M059J (cell line): ENCODE data around the gene EFHC2. TPM values are rescaled to one million over a fixed set of nuclear protein-coding genes. Genes with fewer than 3 reads are reported as not detected.

ENCODE experiments used
- DNase-seq: peaks from one replicate; pipeline ENCODE4 v3.0.0-alpha.2; 2012; ENCODE audit warnings: low read depth
- total RNA-seq: library from RNA; depleted of rRNA; stranded (reverse); fragments of >200 nt; shearing (Covaris generic); gene quantifications from 2 replicates; pipeline ENCODE4 v1.2.3, GENCODE V29; 2014; rRNA removed

The EFHC2 gene
- 1.9 and 3.9 TPM in 2 replicates for total RNA-seq

GRCh38 chrX:44343412-44344141 lies at the start of gene EFHC2:
Gene EFHC2 (minus strand): TSS chrX:44343672. CDS start chrX:44343588, 84 bp downstream.
- DNase-seq = peak; percentile 52

- DNase-seq = no peak
Measured at GRCh38 chrX:44392767-44393166, 49.3 kb upstream of the EFHC2 start.

GRCh38 chrX:44384688-44385338 lies 41.3 kb upstream of the EFHC2 start:
- no peak for DNase-seq

- DNase-seq = no peak
Measured at GRCh38 chrX:44382871-44383270, 39.4 kb upstream of the EFHC2 start.

- DNase-seq = no peak
Measured at GRCh38 chrX:44352758-44353157, 9.3 kb upstream of the EFHC2 start.

- no peak for DNase-seq
Measured at GRCh38 chrX:44349561-44349960, 6.1 kb upstream of the EFHC2 start.

GRCh38 chrX:44344687-44345086 lies 1.2 kb upstream of the EFHC2 start:
- DNase-seq = no peak

- no peak for DNase-seq
Measured at GRCh38 chrX:44344194-44344593, 722 bp upstream of the EFHC2 start.

- no peak for DNase-seq
Measured at GRCh38 chrX:44342866-44343265, 606 bp downstream of the EFHC2 start.

- no peak for DNase-seq
Measured at GRCh38 chrX:44338361-44338760, 5.1 kb downstream of the EFHC2 start.

- no peak for DNase-seq
Measured at GRCh38 chrX:44332437-44332836, 11.0 kb downstream of the EFHC2 start.

- DNase-seq = peak; percentile 21
Measured at GRCh38 chrX:44330227-44330626, 13.2 kb downstream of the EFHC2 start.

- DNase-seq = no peak
Measured at GRCh38 chrX:44319550-44319949, 23.9 kb downstream of the EFHC2 start.

- peak; percentile 54 for DNase-seq
Measured at GRCh38 chrX:44317181-44317580, 26.3 kb downstream of the EFHC2 start.

GRCh38 chrX:44314808-44315207 lies 28.7 kb downstream of the EFHC2 start:
- no peak for DNase-seq

GRCh38 chrX:44314259-44314734 lies 29.2 kb downstream of the EFHC2 start:
- peak; percentile 80 for DNase-seq

- DNase-seq = no peak
Measured at GRCh38 chrX:44312421-44312820, 31.1 kb downstream of the EFHC2 start.

GRCh38 chrX:44310227-44310626 lies 33.2 kb downstream of the EFHC2 start:
- DNase-seq = no peak

GRCh38 chrX:44308869-44309268 lies 34.6 kb downstream of the EFHC2 start:
- no peak for DNase-seq

GRCh38 chrX:44306356-44306755 lies 37.1 kb downstream of the EFHC2 start:
- DNase-seq = peak; percentile 47

- DNase-seq = peak; percentile 6
Measured at GRCh38 chrX:44305921-44306320, 37.6 kb downstream of the EFHC2 start.

GRCh38 chrX:44303119-44303518 lies 40.4 kb downstream of the EFHC2 start:
- no peak for DNase-seq

- DNase-seq = no peak
Measured at GRCh38 chrX:44299177-44299576, 44.3 kb downstream of the EFHC2 start.
